OCI-LY7 (cell line): ENCODE data around the gene WWOX.

ENCODE experiments used
- CTCF ChIP-seq: fragments of 200-600 bp; sonication (generic); conservative IDR thresholded peaks from 2 replicates; pipeline ENCODE4 v1.5.1; 2014; ENCODE audit warnings: mild to moderate bottlenecking, antibody characterized with exemption, low read length, moderate library complexity, mixed read lengths
- EZH2phosphoT487 ChIP-seq: fragments of 200-600 bp; sonication (generic); IDR thresholded peaks from 2 replicates; pipeline ENCODE4 v1.6.1; 2018; ENCODE audit warnings: low read depth, borderline replicate concordance, mild to moderate bottlenecking, mixed run types, antibody characterized with exemption, low read length, moderate library complexity, mixed read lengths

GRCh38 chr16:78271981-78272380 lies 172.5 kb downstream of the WWOX start:
- no peak for TF ChIP-seq CTCF
- no peak for TF ChIP-seq EZH2phosphoT487
